NCI-H2196 (cell line): ENCODE data around the gene MYLK2.

Source experiments
- DNase-seq: peaks from one replicate; lab custom pipeline; 2025; ENCODE audit not compliant: unreplicated experiment; lab: John Stamatoyannopoulos, UW

MYLK2 gene

GRCh38 chr20:31870726-31871617 lies 51.8 kb downstream of the MYLK2 start:
- no peak for DNase-seq

- DNase-seq, result no peak
These were observed 52.4 kb downstream of the MYLK2 start for GRCh38 chr20:31871618-31871954.

- DNase-seq, result no peak
These were observed 53.2 kb downstream of the MYLK2 start for GRCh38 chr20:31872406-31872805.

GRCh38 chr20:31875671-31876070 lies 56.5 kb downstream of the MYLK2 start:
- DNase-seq, result no peak

DNA sequence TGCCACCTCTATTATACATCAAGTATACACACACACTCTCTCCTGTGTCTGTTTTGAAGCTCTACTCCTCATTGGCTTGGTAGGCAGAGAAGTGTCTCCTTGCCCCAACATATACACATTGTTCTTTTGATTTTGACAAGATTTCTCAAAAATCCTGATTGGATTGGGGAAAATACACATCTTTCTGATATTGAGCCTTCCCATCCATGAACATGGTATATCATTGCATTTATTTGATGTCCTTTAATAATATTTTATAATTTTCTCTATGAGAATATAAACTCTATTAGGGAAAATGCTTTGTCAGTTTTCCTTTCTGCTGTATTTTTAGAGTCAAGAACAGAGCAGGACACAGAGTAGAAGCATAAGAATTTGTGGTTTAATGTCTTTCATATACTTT lies 58.5 kb downstream of the MYLK2 start:
- DNase-seq, result no peak

DNA sequence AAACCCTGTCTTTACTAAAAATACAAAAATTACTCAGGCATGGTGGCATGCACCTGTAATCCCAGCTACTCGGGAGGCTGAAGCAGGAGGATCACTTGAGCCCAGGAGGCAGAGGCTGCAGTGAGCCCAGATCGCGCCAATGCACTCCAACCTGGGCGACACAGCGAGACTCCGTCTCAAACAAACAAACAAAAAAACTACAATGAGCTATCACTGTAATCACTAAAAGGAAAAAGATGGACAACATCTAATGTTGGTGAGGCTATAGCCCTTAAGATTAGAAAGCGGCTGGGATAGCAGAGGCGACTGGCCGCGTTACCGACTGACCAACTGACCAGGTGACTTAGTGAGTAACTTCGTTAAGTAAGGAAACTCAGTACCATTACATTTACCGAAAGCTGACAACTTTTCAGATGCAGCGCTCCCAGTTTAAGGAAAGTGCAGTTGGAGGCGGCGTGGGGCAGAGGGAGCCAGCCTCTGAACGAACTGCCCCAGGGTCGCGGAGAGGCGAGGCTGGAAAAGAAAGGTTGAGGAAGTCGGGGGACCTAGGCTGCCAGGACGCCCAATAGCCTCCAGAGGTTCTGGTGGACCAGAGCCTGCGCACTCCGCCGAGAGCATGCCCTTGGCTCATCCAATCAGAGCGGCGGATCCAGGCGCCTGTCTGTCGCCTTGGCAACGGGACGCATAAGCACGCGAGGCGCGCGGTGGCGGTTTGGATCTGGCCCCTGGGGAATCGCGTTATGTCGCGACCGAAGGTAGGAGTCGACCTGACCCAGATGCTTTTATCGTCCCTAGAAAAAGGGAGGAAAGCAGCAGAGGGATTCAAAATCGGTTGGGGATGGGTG lies 60.2 kb downstream of the MYLK2 start:
- DNase-seq, result peak; percentile 96

GRCh38 chr20:31881945-31882344 lies 62.8 kb downstream of the MYLK2 start:
- no peak for DNase-seq

DNA sequence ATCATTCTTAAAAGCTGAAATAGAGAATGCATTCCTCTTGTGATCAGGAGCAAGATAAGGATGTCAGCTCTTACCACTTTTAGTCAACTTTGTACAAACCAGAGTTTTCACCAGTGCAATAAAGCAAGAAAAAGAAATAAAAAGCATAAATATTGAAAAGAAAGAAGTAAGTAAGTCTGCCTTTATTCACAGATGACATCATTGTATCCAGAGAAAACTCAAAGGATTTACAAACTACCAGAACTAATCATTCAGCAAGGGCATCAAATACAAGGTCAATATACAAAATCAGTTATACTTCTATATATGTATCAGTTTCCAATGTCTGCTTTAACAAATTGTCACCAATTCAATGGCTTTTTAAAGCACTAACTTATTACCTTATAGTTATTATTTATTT lies 64.7 kb downstream of the MYLK2 start:
- no peak for DNase-seq
